ENCODE results near the gene UBA7. TPM values are rescaled to one million over a fixed set of nuclear protein-coding genes. Genes with fewer than 3 reads are reported as not detected.
A peak's percentile ranks its signal among the peaks of the same experiment; 100 is the strongest.

UBA7 gene
- total and polyA plus RNA-seq, 2 of the 13 experiments (the other 11 are each of a cell fraction or from before 2014, with no cell fraction given), result 9.5 to 16.5 TPM

GRCh38 chr3:49844464-49845183 lies 30.9 kb upstream of the UBA7 start (continued):
- no peak for TF ChIP-seq MLLT10 (CRISPR knock-in tag; IDR thresholded peaks at IDR 0.05)
- TF ChIP-seq ZNF547 (CRISPR knock-in tag; IDR thresholded peaks at IDR 0.05), result peak; percentile 55; the same call in 1 of the 2 replicates
- no peak for TF ChIP-seq ZNF776 (CRISPR knock-in tag; IDR thresholded peaks at IDR 0.05)
- TF ChIP-seq RXRB (CRISPR knock-in tag; IDR thresholded peaks at IDR 0.05; ENCODE audit: borderline replicate concordance), result peak; percentile 39; the same call in 1 of the 2 replicates
- TF ChIP-seq HOXD1 (CRISPR knock-in tag; IDR thresholded peaks at IDR 0.05), result peak; percentile 62; the same call in 1 of the 2 replicates
- no peak for TF ChIP-seq JUND (CRISPR knock-in tag; IDR thresholded peaks at IDR 0.05)
- TF ChIP-seq TFE3 (CRISPR knock-in tag; IDR thresholded peaks at IDR 0.05), result 0 out of 2 replicates have a peak, but pooled peaks have one; percentile 29

GRCh38 chr3:49842843-49843517 lies 29.2 kb upstream of the UBA7 start:
- H3K4me2 ChIP-seq (ENCODE audit: low read depth, low read length), result no peak overlapping the region
- H4K20me1 ChIP-seq (ENCODE audit: insufficient read depth, low read length), result no peaks in the 10 kb centered on the region
- H3K36me3 ChIP-seq (replicated peaks in 1 of 2; ENCODE audit: control insufficient read depth in 1 of 2, insufficient read depth in 2 of 2, low read length in 2 of 2), result peaks cover 2 to 26% of the 10 kb centered on the region in 2 experiments; a peak in 3 of 5 replicates
- in situ Hi-C loops (cut with HindIII; ENCODE audit: extremely low pct_ligation_motif_present, low pct_unique_long_range_greater_than_20kb) (loop anchor here (5.0 kb wide), 2 partner anchors 36 to 64 kb away; no protein-coding TSS in a partner anchor), intact Hi-C loops (cut with micrococcal nuclease; ENCODE audit: unreplicated experiment) (no loop called here)
- ATAC-seq, result peak; percentile 21; the same call in 2 of the 3 replicates
- no peak overlapping the region for H3K27ac ChIP-seq (ENCODE audit: extremely low read length, insufficient read depth, low read length)
- H3K79me2 ChIP-seq (ENCODE audit: insufficient read depth, low read length), result no peaks in the 10 kb centered on the region
- no peak for DNase-seq (ENCODE audit: low spot score)
- ChIA-PET CTCF (ENCODE audit: low intra/inter-chr PET ratio, low total read pairs) (interaction anchor here (2.4 kb wide), 1 partner anchor 63 kb away, joined by 8 read pairs; no protein-coding TSS in a partner anchor), POLR2A (interaction anchor here (1.1 kb wide), 1 partner anchor 35 kb away, joined by 3 read pairs; no protein-coding TSS in a partner anchor)
- BruUV-seq (replicated peaks), result TSS peak; percentile 22
- H3K27me3 ChIP-seq (ENCODE audit: control insufficient read depth in 1 of 2, insufficient read depth in 2 of 2, low read length in 2 of 2), result no peaks in the 10 kb centered on the region
- H2AFZ ChIP-seq (ENCODE audit: low read length), result no peak overlapping the region
- no peaks in the 10 kb centered on the region for H3K9me3 ChIP-seq (ENCODE audit: low read length)
- no peak for FAIRE-seq
- H3K4me3 ChIP-seq (replicated peaks in 1 of 3; ENCODE audit: insufficient read depth in 1 of 3, low read depth in 2 of 3, low read length in 3 of 3), result no peak overlapping the region
- 88% methylated on average over 2 of the region's 3 CpGs for WGBS (ENCODE audit: low lambda C conversion rate)
- H3K4me1 ChIP-seq (ENCODE audit: insufficient read depth, low read length), result peaks cover 54% of the 10 kb centered on the region
- H3K9ac ChIP-seq (ENCODE audit: insufficient read depth, low read depth, low read length), result no peak overlapping the region
- TF ChIP-seq NFYC (CRISPR knock-in tag; IDR thresholded peaks at IDR 0.05), result 0 out of 2 replicates have a peak, but pooled peaks have one; percentile 19
- 0 out of 2 replicates have a peak, but pooled peaks have one; percentile 4 for TF ChIP-seq ZNF746 (CRISPR knock-in tag; IDR thresholded peaks at IDR 0.05)
- TF ChIP-seq TFAP4 (IDR thresholded peaks at IDR 0.05; ENCODE audit: borderline replicate concordance, low read depth), result peak; percentile 81; the same call in 1 of the 2 replicates
- no peak for TF ChIP-seq REST (IDR thresholded peaks at IDR 0.05; ENCODE audit: borderline replicate concordance in 1 of 2, low read depth in 1 of 2, low read length in 2 of 2)

Measured in HepG2 (cell line).